Activated CD4-positive, alpha-beta T cell treated with anti-CD3 and anti-CD28 coated beads for 48 hours (primary cell): ENCODE measurements around the gene WASL.
"Not testable (repeated sequence)": the region's sequence is repeated elsewhere in the genome, so short reads cannot be mapped to it uniquely, and the experiment has no call there.

Experiments
- DNase-seq: peaks from one replicate; pipeline ENCODE4 v3.0.0-alpha.2; 2020

Gene WASL

GRCh38 chr7:123653162-123653561 is 95.6 kb downstream of the WASL start:
- no peak for DNase-seq

- DNase-seq: no peak
These were observed 96.4 kb downstream of the WASL start for GRCh38 chr7:123652406-123652805.

GRCh38 chr7:123650595-123650994 is 98.2 kb downstream of the WASL start:
- no peak for DNase-seq

- DNase-seq: no peak
These were observed 98.8 kb downstream of the WASL start for GRCh38 chr7:123649964-123650363.

- no peak for DNase-seq
These were observed 101.6 kb downstream of the WASL start for GRCh38 chr7:123647106-123647730.

GRCh38 chr7:123645516-123645915 is 103.3 kb downstream of the WASL start:
- DNase-seq: no peak

GRCh38 chr7:123643495-123644441 is 105.0 kb downstream of the WASL start:
- no peak for DNase-seq

- no peak for DNase-seq
These were observed 106.9 kb downstream of the WASL start for GRCh38 chr7:123641901-123642300.

GRCh38 chr7:123640583-123640982 is 108.2 kb downstream of the WASL start:
- no peak for DNase-seq

- DNase-seq: no peak
These were observed 109.2 kb downstream of the WASL start for GRCh38 chr7:123639631-123640030.

GRCh38 chr7:123637878-123638277 is 110.9 kb downstream of the WASL start:
- DNase-seq: no peak

- DNase-seq: no peak
These were observed 111.6 kb downstream of the WASL start for GRCh38 chr7:123637203-123637602.

GRCh38 chr7:123635551-123636359 is 113.0 kb downstream of the WASL start:
- DNase-seq: no peak

- not testable (repeated sequence) for DNase-seq
These were observed 114.7 kb downstream of the WASL start for GRCh38 chr7:123634011-123634573.

GRCh38 chr7:123633553-123633952 is 115.2 kb downstream of the WASL start:
- no peak for DNase-seq

GRCh38 chr7:123632808-123633207 is 116.0 kb downstream of the WASL start:
- DNase-seq: no peak
